Measurements from ENCODE around the gene INAFM1.
"Not testable (repeated sequence)": the region's sequence is repeated elsewhere in the genome, so short reads cannot be mapped to it uniquely, and the experiment has no call there.

The INAFM1 gene

GRCh38 chr19:47240996-47241918, 33.4 kb upstream of the INAFM1 start:
- DNase-seq (ENCODE audit: low spot score): peak; percentile 78

GRCh38 chr19:47241919-47242577, 32.6 kb upstream of the INAFM1 start:
- DNase-seq (ENCODE audit: low spot score): no peak

- no peak for DNase-seq (ENCODE audit: low spot score)
These were observed 31.3 kb upstream of the INAFM1 start for GRCh38 chr19:47243364-47243775.

- DNase-seq (ENCODE audit: low spot score): peak; percentile 85
These were observed 30.7 kb upstream of the INAFM1 start for GRCh38 chr19:47243776-47244547.

DNA sequence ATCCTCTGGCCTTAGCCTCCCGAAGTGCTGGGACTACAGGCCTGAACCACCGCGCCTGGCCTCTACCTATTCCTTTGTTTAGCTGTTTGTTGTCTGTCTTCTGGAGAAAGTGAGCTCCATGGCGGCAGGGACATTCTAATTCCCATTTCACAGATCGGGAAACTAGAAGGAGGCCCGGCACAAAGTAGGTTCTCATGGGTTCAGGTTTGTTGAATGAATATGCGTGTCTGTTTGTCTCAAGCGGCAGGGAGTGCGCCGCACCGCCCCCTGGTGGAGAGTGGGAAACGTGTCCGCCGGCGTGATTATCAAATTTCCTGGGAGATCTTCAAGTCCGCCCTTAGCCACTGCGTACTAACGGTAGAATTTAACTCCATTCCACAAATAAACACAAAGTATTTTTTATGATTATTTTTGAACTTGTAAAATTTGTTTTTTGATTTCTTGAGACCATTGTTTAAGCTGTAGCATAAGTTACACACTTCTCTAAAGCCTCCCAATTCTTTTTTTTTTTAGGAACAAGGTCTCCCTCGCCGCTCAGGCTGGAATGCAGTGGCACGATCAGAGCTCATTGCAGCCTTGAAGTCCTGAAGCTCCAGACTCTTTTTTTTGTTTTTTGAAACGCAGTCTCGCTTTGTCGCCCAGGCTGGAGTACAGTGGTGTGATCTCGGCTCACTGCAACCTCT, 27.2 kb upstream of the INAFM1 start:
- peak; percentile 47 for DNase-seq (ENCODE audit: low spot score)

- not testable (repeated sequence) for DNase-seq (ENCODE audit: low spot score)
These were observed 21.7 kb upstream of the INAFM1 start for GRCh38 chr19:47253016-47253415.

DNA sequence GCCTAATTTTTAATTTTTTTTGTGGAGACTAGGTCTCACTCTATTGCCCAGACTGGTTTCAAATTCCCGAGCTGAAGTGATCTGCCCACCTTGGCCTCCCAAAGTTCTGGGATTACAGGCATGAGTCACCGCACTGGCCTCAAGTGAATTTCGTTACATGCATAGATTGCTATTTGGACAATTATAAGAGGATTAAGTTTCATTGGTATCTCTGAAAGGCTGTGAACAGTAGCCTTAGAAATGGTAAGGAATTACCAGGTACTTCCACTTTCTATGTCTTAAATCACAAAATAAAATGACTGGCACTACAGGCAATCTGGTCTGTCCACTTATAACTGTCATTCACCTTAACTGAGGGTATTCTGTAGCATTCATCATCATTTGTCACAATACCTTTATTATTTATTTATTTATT, 21.2 kb upstream of the INAFM1 start:
- DNase-seq (ENCODE audit: low spot score): no peak

GRCh38 chr19:47253970-47254369, 20.7 kb upstream of the INAFM1 start:
- DNase-seq (ENCODE audit: low spot score): no peak

DNA sequence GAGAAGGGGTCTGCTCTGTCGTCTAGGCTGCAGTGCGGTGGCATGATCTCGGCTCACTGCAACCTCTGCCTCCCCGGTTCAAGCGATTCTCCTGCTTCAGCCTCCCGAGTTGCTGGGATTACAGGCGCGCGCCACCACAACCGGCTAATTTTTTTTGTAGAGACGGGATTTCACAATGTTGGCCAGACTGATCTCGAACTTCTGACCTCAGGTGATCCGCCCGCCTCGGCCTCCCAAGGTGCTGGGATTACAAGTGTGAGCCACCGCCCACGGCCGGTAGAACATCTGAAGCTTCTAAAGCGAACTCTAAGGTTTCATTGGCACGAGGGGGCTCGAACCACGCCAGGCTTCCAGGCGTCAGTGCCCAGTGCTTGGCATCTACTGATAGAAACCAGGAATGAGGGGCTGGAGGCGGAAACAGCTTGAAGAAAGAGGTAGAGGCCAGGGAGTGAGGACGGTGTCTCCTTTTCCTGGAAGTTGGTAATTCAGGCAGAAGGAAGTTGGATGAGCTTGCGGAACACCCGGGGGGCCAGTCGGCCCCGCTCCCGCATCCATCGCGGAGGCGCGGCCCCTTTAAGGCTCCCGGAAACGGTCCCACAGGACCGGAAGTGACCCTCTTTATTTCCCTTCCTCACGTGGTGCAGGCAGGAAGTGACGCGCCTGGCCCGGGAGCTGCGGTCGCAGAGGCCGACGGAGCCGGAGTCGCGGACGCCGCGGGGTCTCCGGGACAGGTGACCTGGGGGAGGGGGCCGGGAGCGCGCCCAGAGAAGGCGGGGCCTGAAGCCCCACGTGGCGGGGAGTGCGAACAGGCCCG, 18.6 kb upstream of the INAFM1 start, which contains the start of gene CCDC9:
TSS of gene CCDC9 (plus strand) at position 647 of the 814 bp plus-strand sequence. CDS start 1,876 bp downstream, outside the sequence.
- peak; percentile 92 for DNase-seq (ENCODE audit: low spot score)

DNA sequence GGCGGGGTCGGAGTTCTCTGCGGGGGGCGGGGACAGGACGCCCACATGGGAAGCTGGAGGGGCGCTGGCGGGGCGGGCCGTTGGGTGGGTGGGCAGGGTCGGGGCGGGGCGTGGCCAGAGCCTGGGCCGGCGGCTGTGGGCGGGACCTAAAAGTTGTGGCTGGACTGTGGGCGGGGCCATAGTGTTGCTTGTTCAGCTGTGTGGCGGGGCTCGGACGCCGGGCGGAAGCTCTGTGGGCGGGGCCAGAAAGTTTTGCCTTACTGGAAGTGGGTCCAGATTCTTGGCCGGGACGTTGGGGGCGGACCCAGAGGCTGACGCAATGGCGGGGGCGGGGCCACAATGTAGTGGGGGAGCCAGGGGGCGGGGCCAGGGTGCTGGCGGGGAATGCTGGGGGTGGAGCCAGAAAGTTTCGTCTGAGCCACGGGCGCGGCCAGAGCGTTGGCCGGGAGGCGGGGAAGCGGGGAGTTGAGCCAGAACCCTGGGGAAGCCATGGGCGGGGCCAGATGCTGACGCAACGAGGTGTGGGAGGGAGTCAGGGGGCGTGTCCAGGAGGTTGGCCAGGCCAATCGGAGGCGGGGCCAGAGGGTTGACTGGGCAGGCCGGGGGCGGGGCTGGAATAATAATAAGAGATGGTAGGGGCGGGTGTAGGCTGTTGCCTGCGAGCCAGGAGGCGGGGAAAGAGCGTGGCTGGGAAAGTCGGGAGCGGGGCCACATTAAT, 17.8 kb upstream of the INAFM1 start:
- DNase-seq (ENCODE audit: low spot score): peak; percentile 99

DNA sequence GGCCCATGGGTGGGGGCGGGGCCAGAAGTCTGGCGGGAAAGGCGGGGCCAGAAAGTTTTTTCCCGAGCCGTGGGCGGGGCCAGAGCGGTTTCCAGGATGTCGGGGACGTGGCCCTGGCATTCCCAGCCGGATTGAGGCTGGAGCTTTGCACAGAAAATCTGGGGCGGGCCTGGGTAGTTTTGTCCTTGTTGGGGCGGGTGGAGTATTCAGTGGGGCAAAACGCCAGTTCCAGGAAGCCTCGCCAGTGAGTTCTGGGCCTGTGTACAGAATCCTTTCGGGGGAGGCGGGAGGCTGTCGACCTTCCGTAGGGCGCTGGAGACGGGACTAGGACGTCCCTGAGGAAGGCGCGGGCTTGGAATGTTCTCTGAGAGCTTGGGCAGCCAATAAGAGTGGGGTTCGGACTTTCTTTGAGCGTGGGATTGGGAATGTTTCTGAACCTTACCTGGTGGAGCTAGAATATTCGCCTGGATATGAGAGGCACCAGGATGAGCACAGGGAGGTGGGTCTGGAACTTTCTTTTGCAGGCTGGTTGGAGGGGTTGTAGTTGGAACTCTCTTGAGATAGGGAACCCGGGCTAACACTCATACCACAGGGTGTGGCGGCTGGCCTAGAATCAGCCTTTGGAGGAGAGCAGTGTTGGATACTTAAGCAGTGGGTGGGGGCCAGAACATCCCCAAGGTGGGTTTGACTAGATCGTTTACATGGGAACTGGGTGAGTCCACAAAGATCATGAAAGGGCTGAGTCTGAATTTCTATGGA, 17.1 kb upstream of the INAFM1 start:
- DNase-seq (ENCODE audit: low spot score): no peak

GRCh38 chr19:47258434-47258833, 16.3 kb upstream of the INAFM1 start:
- DNase-seq (ENCODE audit: low spot score): no peak

GRCh38 chr19:47258895-47259555, 15.7 kb upstream of the INAFM1 start:
- DNase-seq (ENCODE audit: low spot score): no peak

DNA sequence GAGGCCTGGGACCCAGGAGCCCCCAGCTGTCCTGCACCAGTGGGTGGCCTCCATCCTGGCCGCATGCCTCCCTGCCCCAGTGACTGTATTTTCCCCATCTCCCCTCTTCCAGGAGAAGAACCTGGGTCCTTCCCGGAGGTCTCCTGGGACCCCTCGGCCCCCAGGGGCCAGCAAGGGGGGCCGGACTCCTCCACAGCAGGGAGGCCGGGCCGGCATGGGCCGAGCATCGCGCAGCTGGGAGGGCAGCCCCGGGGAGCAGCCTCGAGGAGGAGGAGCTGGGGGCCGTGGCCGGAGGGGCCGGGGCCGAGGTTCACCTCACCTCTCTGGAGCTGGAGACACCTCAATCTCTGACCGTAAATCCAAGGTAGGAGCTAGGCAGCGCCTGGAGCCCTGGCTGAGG, 14.2 kb upstream of the INAFM1 start:
- no peak for DNase-seq (ENCODE audit: low spot score)

- not testable (repeated sequence) for DNase-seq (ENCODE audit: low spot score)
These were observed 12.5 kb upstream of the INAFM1 start for GRCh38 chr19:47261946-47262793.

DNA sequence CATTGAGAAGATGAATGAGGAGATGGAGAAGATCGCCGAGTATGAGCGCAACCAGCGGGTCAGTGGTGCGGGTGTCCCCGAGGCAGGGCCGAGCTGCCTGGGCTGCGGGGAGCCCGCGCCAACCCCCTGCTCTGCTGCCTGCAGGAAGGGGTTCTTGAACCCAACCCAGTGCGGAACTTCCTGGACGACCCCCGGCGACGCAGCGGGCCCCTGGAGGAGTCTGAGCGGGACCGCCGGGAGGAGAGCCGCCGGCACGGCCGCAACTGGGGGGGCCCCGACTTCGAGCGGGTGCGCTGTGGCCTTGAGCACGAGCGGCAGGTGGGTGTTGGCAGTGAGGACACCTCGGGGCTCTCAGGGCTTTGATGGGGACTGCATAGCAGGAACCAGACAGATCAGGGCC, 10.1 kb upstream of the INAFM1 start:
- DNase-seq (ENCODE audit: low spot score): no peak

DNA sequence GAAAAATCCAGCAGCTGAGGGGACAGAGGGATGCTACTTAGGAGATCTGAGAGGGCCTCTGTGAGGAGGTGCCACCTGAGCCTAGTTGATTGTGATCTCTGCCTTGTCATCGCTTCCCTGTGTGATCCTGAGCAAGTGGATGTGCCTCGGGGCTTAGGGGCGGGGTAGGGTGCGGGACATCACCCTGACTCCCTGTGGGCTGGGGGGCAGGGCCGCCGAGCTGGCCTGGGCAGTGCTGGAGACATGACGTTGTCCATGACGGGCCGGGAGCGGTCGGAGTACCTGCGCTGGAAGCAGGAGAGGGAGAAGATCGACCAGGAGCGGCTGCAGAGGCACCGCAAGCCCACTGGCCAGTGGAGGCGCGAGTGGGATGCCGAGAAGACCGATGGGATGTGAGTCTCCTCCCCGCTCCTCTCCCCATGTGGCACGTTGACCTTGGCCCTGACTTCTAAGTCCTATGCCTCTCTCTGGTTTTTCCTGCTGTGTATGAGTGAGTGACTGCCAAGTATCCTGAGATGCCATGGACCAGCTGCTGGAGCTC, 8.2 kb upstream of the INAFM1 start:
- no peak for DNase-seq (ENCODE audit: low spot score)

- DNase-seq (ENCODE audit: low spot score): no peak
These were observed 7.3 kb upstream of the INAFM1 start for GRCh38 chr19:47267350-47267759.

Data from iPS-NIHi11 (cell line).